HFF-Myc (cell line): ENCODE measurements around the gene LPO.

Experiments
- DNase-seq: peaks from one replicate; pipeline ENCODE4 v3.0.0-alpha.2; 2011; ENCODE audit warnings: low read depth; ENCODE audit errors: extremely low read depth
- H3K4me3 ChIP-seq: replicated peaks from 2 replicates; pipeline ENCODE4 v1.5.1; 2011; ENCODE audit warnings: low read depth, mild to moderate bottlenecking, control low read depth, low read length
- CTCF ChIP-seq: IDR thresholded peaks from 2 replicates; pipeline ENCODE4 v1.5.1; 2012; ENCODE audit warnings: mild to moderate bottlenecking, low read depth, low read length, control low read depth; ENCODE audit errors: missing control alignments

The LPO gene

DNA sequence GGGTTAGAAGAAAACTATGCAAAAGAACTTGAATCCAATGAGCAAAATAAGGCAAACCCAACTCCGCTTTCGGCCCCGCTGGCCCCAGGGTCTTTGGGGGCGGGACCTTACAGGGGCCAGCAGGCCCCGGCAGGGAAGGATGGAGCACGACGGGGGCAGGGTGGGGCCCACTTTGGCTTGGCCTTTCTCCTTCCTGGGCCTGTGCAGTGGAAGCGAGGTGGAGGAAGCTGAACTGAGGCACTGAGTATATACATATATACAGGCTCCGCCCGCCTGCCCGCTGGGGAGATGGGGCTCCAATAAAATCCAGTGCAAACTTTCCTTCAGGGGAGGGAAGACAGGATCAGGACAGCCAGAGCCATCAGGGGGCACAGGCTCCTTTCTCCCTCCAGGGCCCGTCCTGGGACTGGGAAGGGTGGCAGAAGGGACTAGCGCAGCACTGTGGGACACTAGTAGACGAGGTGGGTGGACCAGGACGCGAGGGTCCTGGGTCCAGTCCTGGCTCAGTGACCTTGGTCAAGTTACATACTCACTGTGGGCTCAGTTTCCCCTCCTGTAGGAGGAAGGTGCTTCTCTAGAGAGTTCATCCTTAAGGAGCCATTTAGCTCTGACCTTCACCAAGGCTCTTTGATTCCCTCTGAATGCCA is 63.2 kb downstream of the LPO start:
- DNase-seq: no peak
- no peak for TF ChIP-seq CTCF
- no peak overlapping the region for H3K4me3 ChIP-seq

- no peak overlapping the region for H3K4me3 ChIP-seq
- no peak for DNase-seq
- no peak for TF ChIP-seq CTCF
These were observed 64.0 kb downstream of the LPO start for GRCh38 chr17:58302171-58302918.

DNA sequence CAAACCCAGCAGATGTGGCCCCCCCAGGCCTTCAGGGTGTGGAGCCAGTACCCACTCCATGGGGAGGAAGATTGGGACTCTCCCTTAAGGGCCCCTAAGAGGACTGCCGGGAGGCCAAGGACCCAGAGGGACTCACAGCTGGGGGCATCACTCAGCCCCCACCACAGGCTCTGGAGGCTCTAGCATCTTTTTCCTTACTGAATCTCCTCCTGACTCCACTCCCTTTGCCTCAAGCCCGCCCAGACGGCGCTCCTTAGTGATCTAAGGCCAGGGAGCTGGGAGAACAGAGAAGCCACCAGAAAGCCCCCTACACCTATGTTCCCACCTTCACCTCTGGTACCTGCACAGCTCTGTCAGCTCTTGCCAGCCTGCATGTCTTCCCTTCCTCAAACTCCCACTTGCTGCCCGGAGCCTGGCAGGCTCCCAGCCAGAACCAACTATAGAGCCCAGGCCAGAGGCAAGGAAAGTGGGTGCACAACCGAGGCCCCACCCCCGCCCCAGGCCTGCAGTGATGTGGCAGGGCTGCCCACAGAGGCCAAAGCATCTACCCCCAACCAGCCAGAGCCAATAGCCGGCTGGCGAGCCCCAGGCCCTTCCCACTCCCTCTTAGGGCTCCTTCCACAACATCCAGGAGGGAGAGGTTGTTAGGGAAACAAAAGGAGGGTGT is 64.7 kb downstream of the LPO start:
- TF ChIP-seq CTCF: no peak
- no peak for DNase-seq
- H3K4me3 ChIP-seq: no peak overlapping the region

GRCh38 chr17:58303971-58304749 is 65.8 kb downstream of the LPO start:
- DNase-seq: no peak
- TF ChIP-seq CTCF: peak; percentile 94
- H3K4me3 ChIP-seq: no peak overlapping the region

GRCh38 chr17:58304750-58305486 is 66.5 kb downstream of the LPO start:
- H3K4me3 ChIP-seq: no peak overlapping the region
- TF ChIP-seq CTCF: no peak
- no peak for DNase-seq

- no peak overlapping the region for H3K4me3 ChIP-seq
- DNase-seq: no peak
- TF ChIP-seq CTCF: no peak
These were observed 67.2 kb downstream of the LPO start for GRCh38 chr17:58305626-58306025.
